ENCODE data around the gene TTC3. TPM values are rescaled to one million over a fixed set of nuclear protein-coding genes. Genes with fewer than 3 reads are reported as not detected.

The TTC3 gene
- total RNA-seq, 1 experiment from 2014 or later = 71.5 TPM

GRCh38 chr21:37130971-37131370 lies 57.9 kb downstream of the TTC3 start (continued):
- TF ChIP-seq MAX (IDR thresholded peaks at IDR 0.05) = no peak
- TF ChIP-seq JUND (IDR thresholded peaks at IDR 0.05) = no peak
- TF ChIP-seq SRF (IDR thresholded peaks at IDR 0.05; ENCODE audit: low read depth) = no peak
- TF ChIP-seq EZH2phosphoT487 (IDR thresholded peaks at IDR 0.05; ENCODE audit: borderline replicate concordance) = no peak
- TF ChIP-seq CTCF (IDR thresholded peaks at IDR 0.05 in 2 of 3, conservative IDR thresholded peaks at IDR 0.05 in 1 of 3; ENCODE audit: borderline replicate concordance in 1 of 3, insufficient read depth in 1 of 3, low read depth in 2 of 3, low read length in 2 of 3) = no peak
- TF ChIP-seq SP1 (IDR thresholded peaks at IDR 0.05; ENCODE audit: low read depth) = no peak
- TF ChIP-seq TCF7L2 (IDR thresholded peaks at IDR 0.05; ENCODE audit: borderline replicate concordance, extremely low read depth, insufficient read depth, insufficient read length) = no peak
- no peak for TF ChIP-seq EGR1 (IDR thresholded peaks at IDR 0.05; ENCODE audit: low read depth)
- TF ChIP-seq ZFX (IDR thresholded peaks at IDR 0.05) = no peak

- RAD21 ChIA-PET (ENCODE audit: low non-redundant PET in 1 of 2, low total read pairs in 2 of 2, uncharacterized antibody in 2 of 2, unreplicated experiment in 2 of 2) = no interaction called here
- Histone ChIP-seq H2AFZ (ENCODE audit: low read depth, low read length, poor library complexity, severe bottlenecking) (no peak overlapping the region), H3K27me3 (ENCODE audit: insufficient read depth, low read length) (no peaks in the 10 kb centered on the region), H3K9me2 (ENCODE audit: insufficient read depth) (no peaks in the 10 kb centered on the region), H3K4me3 (replicated peaks in 1 of 2; ENCODE audit: low read depth in 1 of 2, low read length in 2 of 2) (no peak overlapping the region), H3K36me3 (ENCODE audit: control insufficient read depth in 1 of 2, insufficient read depth in 2 of 2, low read length in 2 of 2) (peaks cover 40 to 67% of the 10 kb centered on the region in 2 experiments), H3K4me1 (ENCODE audit: control insufficient read depth in 1 of 2, insufficient read depth in 2 of 2, low read length in 2 of 2) (no peaks in the 10 kb centered on the region), H3K9ac (ENCODE audit: low read length) (no peak overlapping the region), H3K27ac (ENCODE audit: low read depth, low read length) (no peak overlapping the region), H4K20me1 (ENCODE audit: insufficient read depth) (no peaks in the 10 kb centered on the region), H3K79me2 (ENCODE audit: insufficient read depth, low read length) (no peaks in the 10 kb centered on the region), H3K4me2 (ENCODE audit: low read length) (no peak overlapping the region), H3K9me3 (ENCODE audit: control insufficient read depth in 1 of 2, insufficient read depth in 1 of 2, low read depth in 1 of 2, low read length in 2 of 2) (peaks cover 5 to 6% of the 10 kb centered on the region in 2 experiments; a peak in 2 of 4 replicates)
- no peak for TF ChIP-seq EZH2phosphoT487 (IDR thresholded peaks at IDR 0.05; ENCODE audit: borderline replicate concordance)
- TF ChIP-seq POLR2AphosphoS5 (IDR thresholded peaks at IDR 0.05; ENCODE audit: low read depth, low read length) = no peak
- no peak for TF ChIP-seq FOSL1 (IDR thresholded peaks at IDR 0.05; ENCODE audit: low read depth)
- no peak for TF ChIP-seq EZH2 (IDR thresholded peaks at IDR 0.05)
- TF ChIP-seq ZBTB33 (IDR thresholded peaks at IDR 0.05; ENCODE audit: extremely low read depth, insufficient replicate concordance, low read length) = no peak
- no peak for TF ChIP-seq POLR2A (IDR thresholded peaks at IDR 0.05; ENCODE audit: borderline replicate concordance, extremely low read depth, insufficient read depth, insufficient read length)
- no peak for TF ChIP-seq SRF (IDR thresholded peaks at IDR 0.05; ENCODE audit: low read depth)
- no TSS peak for BruUV-seq (replicated peaks)
- POLR2A ChIA-PET = no interaction called here
- no peak for ATAC-seq
- intact Hi-C loops (cut with micrococcal nuclease) = no loop called here
- no peak for DNase-seq (ENCODE audit: low read depth, low spot score)
- CTCF ChIA-PET = no interaction called here
Observed at GRCh38 chr21:37136261-37136660, 63.2 kb downstream of the TTC3 start.

All from HCT116 (cell line).